Neuronal stem cell (in vitro differentiated cells): Measurements from ENCODE around the gene SMOC2.

Source experiments
- DNase-seq: peaks from one replicate; pipeline ENCODE4 v3.0.0-alpha.2; 2013; ENCODE audit warnings: low spot score
- H2AFZ ChIP-seq: one replicate; pipeline ENCODE4 v1.6.1; 2013; ENCODE audit warnings: mild to moderate bottlenecking, low read length, inconsistent platforms
- H2AK5ac ChIP-seq: 2 replicates; pipeline ENCODE4 v1.6.1; 2013; ENCODE audit warnings: low read depth, mild to moderate bottlenecking, inconsistent platforms, low read length, moderate library complexity, mixed read lengths
- H2BK120ac ChIP-seq: 2 replicates; pipeline ENCODE4 v1.6.1; 2013; ENCODE audit warnings: low read depth, mild to moderate bottlenecking, inconsistent platforms, low read length, moderate library complexity, mixed read lengths
- H2BK12ac ChIP-seq: one replicate; pipeline ENCODE4 v1.6.1; 2013; ENCODE audit warnings: low read length, inconsistent platforms
- H2BK15ac ChIP-seq: 2 replicates; pipeline ENCODE4 v1.6.1; 2013; ENCODE audit warnings: mild to moderate bottlenecking, low read length, inconsistent platforms, mixed read lengths
- H2BK5ac ChIP-seq: one replicate; pipeline ENCODE4 v1.6.1; 2013; ENCODE audit warnings: inconsistent platforms, mild to moderate bottlenecking, low read length, moderate library complexity
- H3K14ac ChIP-seq: one replicate; pipeline ENCODE4 v1.6.1; 2013; ENCODE audit warnings: low read length, inconsistent platforms
- H3K18ac ChIP-seq: 2 replicates; pipeline ENCODE4 v1.6.1; 2013; ENCODE audit warnings: low read length, inconsistent platforms
- H3K23ac ChIP-seq: 2 replicates; pipeline ENCODE4 v1.6.1; 2013; ENCODE audit warnings: low read depth, mild to moderate bottlenecking, mixed read lengths, low read length, inconsistent platforms; ENCODE audit not compliant: poor library complexity
- H3K27ac ChIP-seq: replicated peaks from 3 replicates; pipeline ENCODE4 v1.5.1; 2013; ENCODE audit warnings: low read length, inconsistent platforms
- H3K27me3 ChIP-seq, 3 experiments: 2 replicates each; pipeline ENCODE4 v1.6.1; 2013; ENCODE audit warnings: low read length in 3 of 3, mild to moderate bottlenecking in 2 of 3, inconsistent platforms in 1 of 3, low read depth in 1 of 3, mixed read lengths in 1 of 3, moderate library complexity in 1 of 3; ENCODE audit not compliant: control insufficient read depth in 3 of 3, insufficient read depth in 3 of 3
- H3K36me3 ChIP-seq, 2 donors: replicated peaks in 1 of 2; 2 replicates each; pipeline ENCODE4 v1.6.1; 2013; ENCODE audit warnings: low read length in 2 of 2; ENCODE audit not compliant: control insufficient read depth in 2 of 2, insufficient read depth in 2 of 2
- H3K4ac ChIP-seq: 2 replicates; pipeline ENCODE4 v1.6.1; 2013; ENCODE audit warnings: inconsistent platforms, mild to moderate bottlenecking, low read length, moderate library complexity
- H3K4me1 ChIP-seq, 2 donors: 1 replicate in 1 of 2; 2 replicates in 1 of 2; pipeline ENCODE4 v1.6.1; 2013; ENCODE audit warnings: low read length in 2 of 2, low read depth in 1 of 2; ENCODE audit not compliant: control insufficient read depth in 2 of 2, insufficient read depth in 1 of 2
- H3K4me2 ChIP-seq: one replicate; pipeline ENCODE4 v1.6.1; 2013; ENCODE audit warnings: mild to moderate bottlenecking, low read length, inconsistent platforms; ENCODE audit not compliant: insufficient read depth, poor library complexity, severe bottlenecking
- H3K4me3 ChIP-seq, 2 donors: 2 replicates each; pipeline ENCODE4 v1.5.1; 2013; ENCODE audit warnings: low read length in 2 of 2, mild to moderate bottlenecking in 2 of 2, inconsistent platforms in 1 of 2, moderate library complexity in 1 of 2
- H3K79me1 ChIP-seq: one replicate; pipeline ENCODE4 v1.6.1; 2013; ENCODE audit warnings: low read depth, mild to moderate bottlenecking, inconsistent platforms, low read length, moderate library complexity
- H3K9ac ChIP-seq: one replicate; pipeline ENCODE4 v1.6.1; 2013; ENCODE audit warnings: mild to moderate bottlenecking, low read depth, low read length, inconsistent platforms; ENCODE audit not compliant: poor library complexity
- H3K9me3 ChIP-seq, 2 donors: replicated peaks in 1 of 2; 2 replicates each; pipeline versions ENCODE3 to v1.6.1; 2013; ENCODE audit warnings: low read length in 2 of 2, mild to moderate bottlenecking in 2 of 2, inconsistent platforms in 1 of 2, low read depth in 1 of 2, mixed read lengths in 1 of 2, moderate library complexity in 1 of 2; ENCODE audit not compliant: control insufficient read depth in 2 of 2, insufficient read depth in 1 of 2
- H4K8ac ChIP-seq: one replicate; pipeline ENCODE4 v1.6.1; 2013; ENCODE audit warnings: low read depth, mild to moderate bottlenecking, inconsistent platforms, low read length, moderate library complexity
- H4K91ac ChIP-seq: one replicate; pipeline ENCODE4 v1.6.1; 2013; ENCODE audit warnings: low read length, low read depth, mild to moderate bottlenecking, inconsistent platforms; ENCODE audit not compliant: poor library complexity
- WGBS, 2 donors: extraction: QIAGEN DNeasy Blood & Tissue Kit; methylation state at CpG; one replicate each; pipeline ENCODE4 v1.1.7; 2013; ENCODE audit warnings: missing lambda C conversion rate in 2 of 2, mixed read lengths in 1 of 2; ENCODE audit not compliant: insufficient read length in 2 of 2, insufficient replicate concordance in 1 of 2; ENCODE audit errors: extremely low coverage in 2 of 2; 5-methylcytosine and 5-hydroxymethylcytosine counted together

The SMOC2 gene

GRCh38 chr6:168442646-168443045, 1.7 kb downstream of the SMOC2 start:
- Histone ChIP-seq H3K36me3 (no peaks in the 10 kb centered on the region), H3K4me2 (no peak overlapping the region), H2BK12ac (no peak overlapping the region), H4K91ac (no peak overlapping the region), H3K27me3 (peaks cover 16 to 67% (median 44%) of the 10 kb centered on the region in 3 experiments), H3K4me1 (peaks cover 7 to 13% of the 10 kb centered on the region in 2 donors), H2AK5ac (no peak overlapping the region), H4K8ac (no peak overlapping the region), H3K79me1 (no peaks in the 10 kb centered on the region), H2BK15ac (no peak overlapping the region), H3K4me3 (no peak overlapping the region), H3K9ac (no peak overlapping the region), H3K9me3 (no peaks in the 10 kb centered on the region), H2BK120ac (no peak overlapping the region), H3K18ac (no peak overlapping the region), H3K14ac (no peak overlapping the region), H2AFZ (no peak overlapping the region), H3K23ac (no peak overlapping the region), H3K4ac (no peak overlapping the region), H2BK5ac (no peak overlapping the region), H3K27ac (no peak overlapping the region)
- no CpG with 5 or more reads among the region's 5 CpGs for WGBS, 2 donors
- DNase-seq, result no peak

DNA sequence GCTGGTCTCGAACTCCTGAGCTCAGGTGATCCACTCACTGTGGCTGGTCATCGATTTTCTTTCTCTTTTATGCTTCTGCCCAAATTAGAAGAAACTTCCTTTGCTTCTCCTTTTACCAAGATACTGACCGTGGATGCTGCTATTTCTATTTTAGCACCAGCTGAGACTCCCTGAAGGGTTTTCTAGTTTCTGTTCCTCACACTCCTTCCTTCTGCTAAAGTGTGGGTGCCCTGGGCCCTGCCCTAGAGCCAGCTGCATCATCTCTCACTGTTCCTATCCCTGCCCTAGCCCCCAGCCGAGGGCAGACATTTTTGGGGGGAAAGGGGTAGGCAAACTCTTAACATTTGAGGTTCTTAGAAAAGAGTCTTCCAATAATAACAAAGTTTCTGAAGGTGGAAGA, 6.3 kb downstream of the SMOC2 start:
- H3K18ac ChIP-seq, result no peak overlapping the region
- no peak overlapping the region for H3K27ac ChIP-seq
- no peak overlapping the region for H3K9ac ChIP-seq
- H3K4me3 ChIP-seq, result no peak overlapping the region
- no peaks in the 10 kb centered on the region for H3K36me3 ChIP-seq
- peaks cover under 1 to 9% of the 10 kb centered on the region in 2 donors for H3K4me1 ChIP-seq
- no peak for DNase-seq
- no peak overlapping the region for H2BK12ac ChIP-seq
- no peak overlapping the region for H2AK5ac ChIP-seq
- WGBS, 2 donors, result no CpG with 5 or more reads among the region's 4 CpGs
- H3K4me2 ChIP-seq, result no peak overlapping the region
- no peak overlapping the region for H2BK15ac ChIP-seq
- H2AFZ ChIP-seq, result no peak overlapping the region
- H3K27me3 ChIP-seq, result peaks cover 2 to 21% (median 13%) of the 10 kb centered on the region in 3 experiments
- no peak overlapping the region for H3K14ac ChIP-seq
- H4K91ac ChIP-seq, result no peak overlapping the region
- H2BK120ac ChIP-seq, result no peak overlapping the region
- H3K79me1 ChIP-seq, result no peaks in the 10 kb centered on the region
- H3K4ac ChIP-seq, result no peak overlapping the region
- H2BK5ac ChIP-seq, result no peak overlapping the region
- H4K8ac ChIP-seq, result no peak overlapping the region
- no peak overlapping the region for H3K23ac ChIP-seq
- H3K9me3 ChIP-seq, result no peaks in the 10 kb centered on the region

- no peak overlapping the region for H3K14ac ChIP-seq
- no peaks in the 10 kb centered on the region for H3K79me1 ChIP-seq
- no peak overlapping the region for H2AK5ac ChIP-seq
- H3K9ac ChIP-seq, result no peak overlapping the region
- H4K91ac ChIP-seq, result no peak overlapping the region
- peaks cover 0 to 17% (median 9%) of the 10 kb centered on the region in 3 experiments for H3K27me3 ChIP-seq
- H3K4me2 ChIP-seq, result no peak overlapping the region
- H2BK5ac ChIP-seq, result no peak overlapping the region
- no peaks in the 10 kb centered on the region for H3K9me3 ChIP-seq
- no peak overlapping the region for H2BK15ac ChIP-seq
- H3K18ac ChIP-seq, result no peak overlapping the region
- no peak overlapping the region for H3K27ac ChIP-seq
- H3K23ac ChIP-seq, result no peak overlapping the region
- DNase-seq, result no peak
- peaks cover 1 to 10% of the 10 kb centered on the region in 2 donors for H3K4me1 ChIP-seq
- no peak overlapping the region for H4K8ac ChIP-seq
- no peak overlapping the region for H2BK12ac ChIP-seq
- no peaks in the 10 kb centered on the region for H3K36me3 ChIP-seq
- H2BK120ac ChIP-seq, result no peak overlapping the region
- no CpG with 5 or more reads among the region's 3 CpGs for whole genome bisulfite sequencing, 2 donors
- H2AFZ ChIP-seq, result no peak overlapping the region
- no peak overlapping the region for H3K4ac ChIP-seq
- H3K4me3 ChIP-seq, result no peak overlapping the region
Measured at GRCh38 chr6:168447700-168448099, 6.7 kb downstream of the SMOC2 start.

GRCh38 chr6:168448243-168448855, 7.4 kb downstream of the SMOC2 start:
- peak overlapping the region; percentile 50 for H3K23ac ChIP-seq
- H3K9ac ChIP-seq, result no peak overlapping the region
- H3K79me1 ChIP-seq, result no peaks in the 10 kb centered on the region
- H3K27me3 ChIP-seq, result peaks cover 0 to 11% (median 3%) of the 10 kb centered on the region in 3 experiments
- H3K4me1 ChIP-seq, result peaks cover 5 to 16% of the 10 kb centered on the region in 2 donors
- no peak overlapping the region for H3K14ac ChIP-seq
- H2AFZ ChIP-seq, result no peak overlapping the region
- no peak overlapping the region for H3K4me3 ChIP-seq
- H4K91ac ChIP-seq, result no peak overlapping the region
- H3K4ac ChIP-seq, result no peak overlapping the region
- H2BK5ac ChIP-seq, result no peak overlapping the region
- H2BK15ac ChIP-seq, result no peak overlapping the region
- WGBS, 2 donors, result 100% methylated on average over 5 of the region's 11 CpGs; no CpG with 5 or more reads in 1 of the 2 donors
- H3K4me2 ChIP-seq, result no peak overlapping the region
- no peak overlapping the region for H2BK120ac ChIP-seq
- no peak for DNase-seq
- H3K9me3 ChIP-seq, result no peaks in the 10 kb centered on the region
- no peak overlapping the region for H3K18ac ChIP-seq
- no peak overlapping the region for H4K8ac ChIP-seq
- H3K36me3 ChIP-seq, result no peaks in the 10 kb centered on the region
- H2BK12ac ChIP-seq, result peak overlapping the region; percentile 81
- H2AK5ac ChIP-seq, result no peak overlapping the region
- no peak overlapping the region for H3K27ac ChIP-seq
